ENCODE data around the gene SERGEF.
A peak's percentile ranks its signal among the peaks of the same experiment; 100 is the strongest.
"Not testable (repeated sequence)": the region's sequence is repeated elsewhere in the genome, so short reads cannot be mapped to it uniquely, and the experiment has no call there.

The SERGEF gene

DNA sequence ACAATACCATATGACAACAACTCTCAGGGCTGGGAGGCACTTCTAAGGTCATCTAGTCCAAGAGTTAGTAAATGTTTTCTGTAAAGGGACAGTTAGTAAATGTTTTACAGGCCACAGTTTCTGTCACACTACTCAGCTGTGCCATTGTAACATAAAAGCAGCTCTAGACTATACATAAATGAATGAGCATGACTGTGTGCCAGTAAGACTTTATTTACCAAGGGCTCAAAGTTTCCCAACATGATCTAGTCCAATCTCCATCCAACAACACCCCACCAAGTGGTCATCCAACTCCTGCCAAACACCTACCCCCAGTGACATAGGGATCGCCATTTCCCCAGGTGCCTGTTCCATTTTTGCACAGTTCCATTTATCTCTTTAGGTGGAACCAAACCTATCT lies 12.1 kb downstream of the SERGEF start:
- DNase-seq (ENCODE audit: low spot score), result no peak

DNA sequence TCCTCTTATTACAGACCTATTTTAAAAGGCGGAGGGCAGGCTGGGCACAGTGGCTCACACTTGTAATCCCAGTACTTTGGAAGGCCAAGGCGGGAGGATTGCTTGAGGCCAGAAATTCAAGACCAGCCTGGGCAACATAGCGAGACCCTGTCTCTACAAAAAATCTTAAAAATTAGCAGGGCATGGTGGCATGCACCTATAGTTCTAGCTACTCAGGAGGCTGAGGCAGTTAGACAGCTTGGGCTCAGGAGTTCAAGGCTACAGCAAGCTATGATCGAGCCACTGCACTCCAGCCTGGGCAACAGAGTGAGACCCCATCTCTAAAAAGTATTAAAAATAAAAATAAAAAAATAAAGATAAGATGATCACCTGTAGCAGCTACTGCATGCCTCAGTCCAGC lies 12.7 kb downstream of the SERGEF start:
- not testable (repeated sequence) for DNase-seq (ENCODE audit: low spot score)

- DNase-seq (ENCODE audit: low spot score), result no peak
Measured at GRCh38 chr11:17992916-17993315, 19.9 kb downstream of the SERGEF start.

GRCh38 chr11:17991783-17992433 lies 20.9 kb downstream of the SERGEF start:
- peak; percentile 70 for DNase-seq (ENCODE audit: low spot score)

- DNase-seq (ENCODE audit: low spot score), result no peak
Measured at GRCh38 chr11:17989306-17989705, 23.5 kb downstream of the SERGEF start.

GRCh38 chr11:17988465-17988864 lies 24.4 kb downstream of the SERGEF start:
- no peak for DNase-seq (ENCODE audit: low spot score)

DNA sequence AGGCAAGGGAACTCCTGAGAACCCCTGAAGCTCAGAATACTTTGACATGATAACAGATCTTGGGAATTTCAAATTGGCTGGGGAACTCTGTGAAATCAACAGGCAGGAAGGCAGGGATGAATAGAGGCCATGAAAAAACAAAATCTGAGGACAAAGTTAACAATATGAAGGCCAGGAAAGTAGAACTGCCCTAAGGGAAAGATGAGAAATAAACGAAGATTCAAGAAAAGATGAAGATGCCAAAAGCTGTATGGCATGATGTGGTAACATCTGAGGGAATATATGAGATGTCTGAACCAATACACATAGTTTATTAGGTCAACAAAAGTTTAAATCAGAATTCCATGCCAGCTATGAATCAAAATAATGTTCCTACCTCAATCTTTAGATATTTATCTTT lies 25.0 kb downstream of the SERGEF start:
- DNase-seq (ENCODE audit: low spot score), result no peak

DNA sequence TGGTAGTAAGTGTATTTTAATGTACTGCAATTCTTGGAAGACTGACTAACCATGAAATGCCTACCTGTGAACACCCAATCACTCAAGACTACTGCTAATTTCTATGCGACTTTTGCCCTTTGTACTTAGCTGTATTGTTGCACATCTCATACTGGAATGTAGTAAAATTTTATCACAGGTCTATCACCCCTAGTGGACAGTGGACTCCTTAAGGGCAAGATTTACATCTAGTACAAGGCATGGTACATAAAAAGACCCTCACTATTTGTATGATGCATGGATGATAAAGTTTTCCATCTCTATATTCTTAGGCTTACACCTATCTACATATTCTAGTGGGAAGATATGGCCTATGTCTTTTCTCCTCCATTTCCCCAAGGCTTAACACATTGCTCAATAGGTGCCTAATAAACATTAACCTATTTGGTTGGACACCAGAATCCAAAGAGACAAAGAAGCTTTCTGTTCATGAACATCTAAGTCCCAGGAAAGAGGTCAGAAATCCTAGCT lies 26.1 kb downstream of the SERGEF start:
- DNase-seq (ENCODE audit: low spot score), result no peak

DNA sequence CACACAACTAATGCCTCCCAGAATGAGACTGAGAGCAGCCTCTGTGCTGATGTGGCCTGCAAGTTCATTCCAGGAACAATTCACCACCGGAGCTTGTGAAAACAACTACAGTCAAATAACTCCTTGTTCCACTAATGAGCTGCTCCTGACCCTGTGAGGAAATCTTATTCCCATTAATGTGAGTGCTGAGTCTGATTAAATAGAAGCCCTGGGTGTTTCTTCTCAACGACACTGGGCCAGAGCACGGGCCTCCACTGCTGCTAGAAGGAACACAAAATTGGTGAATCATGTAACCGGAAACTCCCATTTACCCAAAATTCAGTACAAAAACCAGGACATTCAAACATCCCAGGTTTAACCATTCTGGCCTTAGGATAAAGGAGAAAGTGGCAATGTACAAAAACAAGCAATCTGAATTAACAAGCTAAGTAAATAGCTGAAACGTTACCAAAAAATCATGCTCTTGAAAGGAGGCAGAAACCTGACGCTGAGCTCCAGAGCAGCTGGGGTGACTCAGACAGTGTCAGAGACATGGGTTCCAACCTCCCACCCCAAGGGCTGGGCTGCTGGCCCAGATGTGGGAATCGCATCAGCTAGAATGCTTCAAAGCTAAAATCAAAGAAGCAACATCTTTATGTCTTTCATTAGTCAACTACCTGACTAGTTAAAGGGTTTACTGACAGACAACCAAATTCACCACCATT lies 26.7 kb downstream of the SERGEF start:
- no peak for DNase-seq (ENCODE audit: low spot score)

GRCh38 chr11:17985517-17985916 lies 27.3 kb downstream of the SERGEF start:
- no peak for DNase-seq (ENCODE audit: low spot score)

- no peak for DNase-seq (ENCODE audit: low spot score)
Measured at GRCh38 chr11:17983569-17983968, 29.3 kb downstream of the SERGEF start.

DNA sequence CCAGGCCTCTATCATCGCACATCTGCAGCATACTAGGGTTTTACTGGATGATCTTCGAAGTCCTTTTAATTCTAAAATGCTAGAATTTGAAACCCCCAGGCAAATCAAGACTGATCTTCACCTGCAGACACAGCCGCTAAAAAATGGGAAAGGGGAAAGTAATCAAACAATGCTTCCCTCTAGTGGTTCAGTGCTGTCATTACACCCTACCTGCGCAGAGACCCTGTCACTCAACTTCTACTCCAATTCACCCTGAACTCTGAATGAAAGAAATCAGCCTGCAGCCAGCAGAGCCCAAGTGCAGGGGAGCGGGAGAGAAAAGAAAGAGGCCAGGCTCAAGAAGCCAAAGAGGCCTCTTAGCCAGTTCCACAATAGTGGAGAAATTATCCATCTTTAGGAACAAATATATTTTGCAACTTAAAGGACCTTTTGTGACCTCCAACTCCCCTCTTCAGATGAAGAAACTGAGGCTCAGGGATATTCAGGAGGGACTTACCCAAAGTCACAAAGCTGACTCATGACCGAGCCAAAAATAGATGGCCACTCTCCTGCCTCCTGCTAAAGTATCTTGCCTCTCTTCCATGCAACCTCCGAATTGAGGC lies 33.0 kb downstream of the SERGEF start:
- peak; percentile 70 for DNase-seq (ENCODE audit: low spot score)

- peak; percentile 82 for DNase-seq (ENCODE audit: low spot score)
Measured at GRCh38 chr11:17978553-17979287, 34.1 kb downstream of the SERGEF start.

DNA sequence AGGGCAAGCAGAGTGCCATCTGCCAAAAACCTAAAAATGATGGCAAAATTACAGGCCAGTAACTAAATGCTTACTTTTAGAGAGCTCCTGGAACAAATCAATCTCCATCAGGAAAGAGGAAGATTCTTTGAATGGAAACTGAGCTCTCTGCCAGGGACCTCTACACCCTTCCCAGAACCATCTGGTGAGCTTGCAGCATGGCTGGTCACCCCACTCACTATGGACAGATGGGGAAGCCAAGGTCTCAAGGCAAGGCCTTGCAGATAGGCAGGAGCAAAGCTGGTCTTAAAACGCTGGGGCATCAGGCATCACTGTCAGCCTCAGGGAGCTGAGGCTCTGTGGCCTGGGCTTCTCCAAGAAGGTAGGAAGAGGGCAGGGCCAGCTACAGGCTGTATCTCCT lies 36.2 kb downstream of the SERGEF start:
- DNase-seq (ENCODE audit: low spot score), result no peak

GRCh38 chr11:17974246-17974645 lies 38.6 kb downstream of the SERGEF start:
- DNase-seq (ENCODE audit: low spot score), result no peak

GRCh38 chr11:17972987-17973386 lies 39.9 kb downstream of the SERGEF start:
- DNase-seq (ENCODE audit: low spot score), result peak; percentile 78

GRCh38 chr11:17968206-17968605 lies 44.6 kb downstream of the SERGEF start:
- no peak for DNase-seq (ENCODE audit: low spot score)

GRCh38 chr11:17967661-17968060 lies 45.2 kb downstream of the SERGEF start:
- DNase-seq (ENCODE audit: low spot score), result no peak

DNA sequence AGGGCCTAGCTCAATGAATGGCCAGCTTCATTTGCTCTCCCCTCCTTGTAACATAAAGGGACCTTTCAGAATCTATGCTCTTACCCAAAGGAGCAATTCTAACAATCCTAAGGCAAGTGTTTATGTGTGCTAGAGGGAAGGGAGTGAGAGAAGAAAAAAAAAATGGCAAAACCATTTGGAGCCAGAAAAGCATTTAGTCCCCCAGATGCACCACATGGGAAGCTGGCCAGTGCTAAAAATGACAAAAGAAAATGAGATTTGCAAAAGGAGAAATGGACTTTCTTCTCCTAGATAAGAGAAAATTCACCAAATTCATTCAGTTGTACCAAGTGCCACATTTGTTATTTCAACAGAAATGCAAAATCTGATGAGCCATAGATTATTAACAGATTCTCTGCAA lies 52.8 kb downstream of the SERGEF start:
- DNase-seq (ENCODE audit: low spot score), result no peak

DNA sequence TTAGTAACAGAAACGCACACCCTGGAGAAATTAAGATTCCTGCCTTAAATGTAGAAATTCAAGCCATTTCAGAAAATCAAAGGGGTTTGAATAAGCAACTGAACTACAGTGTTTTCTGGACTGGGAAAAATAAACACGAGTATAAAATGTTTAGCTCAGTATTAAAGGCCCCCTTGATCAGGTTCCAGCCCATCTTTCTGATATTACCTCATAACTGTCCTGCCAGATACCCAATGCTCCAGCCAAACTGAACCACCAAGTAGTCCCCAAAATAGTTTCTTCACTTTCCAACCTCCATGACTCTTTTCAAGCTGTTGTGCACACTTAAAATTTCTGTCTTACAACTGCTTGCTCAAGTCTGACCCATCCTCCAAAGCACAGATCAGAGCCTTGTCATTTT lies 54.4 kb downstream of the SERGEF start:
- no peak for DNase-seq (ENCODE audit: low spot score)

GRCh38 chr11:17954395-17955252 lies 58.2 kb downstream of the SERGEF start:
- DNase-seq (ENCODE audit: low spot score), result no peak

GRCh38 chr11:17952487-17952886 lies 60.4 kb downstream of the SERGEF start:
- DNase-seq (ENCODE audit: low spot score), result no peak
